Measurements from ENCODE around the gene CRYBB1. TPM values are rescaled to one million over a fixed set of nuclear protein-coding genes. Genes with fewer than 3 reads are reported as not detected.

The CRYBB1 gene
- under 1 TPM in 3 of 8 experiments, not detected in 5; 0.38 to 0.86 (median 0.60) TPM for total RNA-seq

- H3K4me1 ChIP-seq (replicated peaks in 1 of 2), result peaks cover 9 to 16% of the 10 kb centered on the region in 2 donors
- in situ Hi-C loops (cut with MboI; ENCODE audit: low pct_unique_long_range_greater_than_20kb in 2 of 9, low sequenced_read_pairs in 9 of 9, unreplicated experiment in 9 of 9), result loop anchor here in 1 of 9 experiments (25.0 kb wide), 1 partner anchor 230 kb away; no protein-coding TSS in a partner anchor
- WGBS, 10 experiments, result 22 to 100% (median 59%) methylated on average over 1 to 6 of the region's 7 CpGs
- no peak within 1 kb of the TSS for H3K4me3 ChIP-seq
- no peak within 1 kb of the TSS for H3K27ac ChIP-seq
- ATAC-seq (replicated peaks in 6 of 8), result peak in 3 of 8 experiments; percentile 67 to 88 (median 88)
These were observed at the start of gene CRYBB1 for GRCh38 chr22:26617271-26618199. Gene CRYBB1, minus strand, starts transcription at chr22:26618027. Its CDS starts 1,708 bp downstream, at chr22:26616319.

GRCh38 chr22:26667140-26667539 is 49.3 kb upstream of the CRYBB1 start:
- Histone ChIP-seq H3K27ac (no peak overlapping the region), H3K4me3 (no peak overlapping the region), H3K4me1 (replicated peaks in 1 of 2) (peaks cover 8 to 15% of the 10 kb centered on the region in 2 donors)
- in situ Hi-C loops (cut with MboI; ENCODE audit: low pct_unique_long_range_greater_than_20kb in 2 of 9, low sequenced_read_pairs in 9 of 9, unreplicated experiment in 9 of 9), result no loop called here
- 40 to 95% (median 77%) methylated on average over 1 to 7 of the region's 13 CpGs; no CpG with 5 or more reads in 5 of the 10 experiments for WGBS, 10 experiments
- ATAC-seq (replicated peaks in 6 of 8), result no peak

GRCh38 chr22:26665813-26666231 is 48.0 kb upstream of the CRYBB1 start:
- Histone ChIP-seq H3K27ac (no peak overlapping the region), H3K4me3 (no peak overlapping the region), H3K4me1 (replicated peaks in 1 of 2) (peaks cover 8% of the 10 kb centered on the region in 2 donors)
- ATAC-seq (replicated peaks in 6 of 8), result no peak
- in situ Hi-C loops (cut with MboI; ENCODE audit: low pct_unique_long_range_greater_than_20kb in 2 of 9, low sequenced_read_pairs in 9 of 9, unreplicated experiment in 9 of 9), result no loop called here
- WGBS, 10 experiments, result 0 to 67% (median 0%) methylated on average over 1 to 4 of the region's 4 CpGs; no CpG with 5 or more reads in 5 of the 10 experiments

GRCh38 chr22:26663374-26663923 is 45.6 kb upstream of the CRYBB1 start:
- in situ Hi-C loops (cut with MboI; ENCODE audit: low pct_unique_long_range_greater_than_20kb in 2 of 9, low sequenced_read_pairs in 9 of 9, unreplicated experiment in 9 of 9), result no loop called here
- H3K27ac ChIP-seq, result no peak overlapping the region
- ATAC-seq (replicated peaks in 6 of 8), result no peak
- WGBS, 10 experiments, result 43 to 100% (median 66%) methylated on average over 1 to 8 of the region's 9 CpGs; no CpG with 5 or more reads in 1 of the 10 experiments
- H3K4me1 ChIP-seq (replicated peaks in 1 of 2), result peaks cover 23 to 24% of the 10 kb centered on the region in 2 donors
- H3K4me3 ChIP-seq, result no peak overlapping the region

GRCh38 chr22:26662160-26662559 is 44.3 kb upstream of the CRYBB1 start:
- WGBS, 10 experiments, result 83 to 100% (median 100%) methylated on average over 1 to 2 of the region's 2 CpGs; no CpG with 5 or more reads in 5 of the 10 experiments
- Histone ChIP-seq H3K4me1 (replicated peaks in 1 of 2) (peaks cover 23 to 24% of the 10 kb centered on the region in 2 donors), H3K4me3 (no peak overlapping the region), H3K27ac (no peak overlapping the region)
- ATAC-seq (replicated peaks in 6 of 8), result no peak
- in situ Hi-C loops (cut with MboI; ENCODE audit: low pct_unique_long_range_greater_than_20kb in 2 of 9, low sequenced_read_pairs in 9 of 9, unreplicated experiment in 9 of 9), result no loop called here

- ATAC-seq (replicated peaks in 6 of 8), result peak in 5 of 8 experiments; percentile 22 to 44 (median 33)
- peak overlapping the region; percentile 62 to 63 for H3K27ac ChIP-seq
- WGBS, 10 experiments, result 0 to 100% (median 12%) methylated on average over 1 to 3 of the region's 7 CpGs; no CpG with 5 or more reads in 5 of the 10 experiments
- in situ Hi-C loops (cut with MboI; ENCODE audit: low pct_unique_long_range_greater_than_20kb in 2 of 9, low sequenced_read_pairs in 9 of 9, unreplicated experiment in 9 of 9), result no loop called here
- peaks cover 23 to 29% of the 10 kb centered on the region in 2 donors for H3K4me1 ChIP-seq (replicated peaks in 1 of 2)
- H3K4me3 ChIP-seq, result peak overlapping the region in 3 of 5 donors; percentile 7 to 11 (median 8)
These were observed 43.2 kb upstream of the CRYBB1 start for GRCh38 chr22:26660961-26661578.

GRCh38 chr22:26660356-26660755 is 42.5 kb upstream of the CRYBB1 start:
- peak overlapping the region; percentile 62 to 63 for H3K27ac ChIP-seq
- 20 to 100% (median 62%) methylated on average over 1 to 6 of the region's 6 CpGs; no CpG with 5 or more reads in 1 of the 10 experiments for WGBS, 10 experiments
- H3K4me3 ChIP-seq, result peak overlapping the region in 3 of 5 donors; percentile 7 to 11 (median 8)
- H3K4me1 ChIP-seq (replicated peaks in 1 of 2), result peaks cover 22 to 29% of the 10 kb centered on the region in 2 donors
- ATAC-seq (replicated peaks in 6 of 8), result no peak
- in situ Hi-C loops (cut with MboI; ENCODE audit: low pct_unique_long_range_greater_than_20kb in 2 of 9, low sequenced_read_pairs in 9 of 9, unreplicated experiment in 9 of 9), result no loop called here

- in situ Hi-C loops (cut with MboI; ENCODE audit: low pct_unique_long_range_greater_than_20kb in 2 of 9, low sequenced_read_pairs in 9 of 9, unreplicated experiment in 9 of 9), result no loop called here
- Histone ChIP-seq H3K4me1 (replicated peaks in 1 of 2) (peaks cover 19 to 29% of the 10 kb centered on the region in 2 donors), H3K4me3 (peak overlapping the region; percentile 59 to 95 (median 65)), H3K27ac (peak overlapping the region; percentile 83 to 95)
- peak; percentile 73 to 93 (median 77) for ATAC-seq (replicated peaks in 6 of 8)
- WGBS, 10 experiments, result 0 to 57% (median 20%) methylated on average over 1 to 8 of the region's 27 CpGs; no CpG with 5 or more reads in 3 of the 10 experiments
These were observed 41.0 kb upstream of the CRYBB1 start for GRCh38 chr22:26658671-26659478.

- ATAC-seq (replicated peaks in 6 of 8), result no peak
- in situ Hi-C loops (cut with MboI; ENCODE audit: low pct_unique_long_range_greater_than_20kb in 2 of 9, low sequenced_read_pairs in 9 of 9, unreplicated experiment in 9 of 9), result no loop called here
- peak overlapping the region; percentile 83 to 95 for H3K27ac ChIP-seq
- H3K4me1 ChIP-seq (replicated peaks in 1 of 2), result peaks cover 19 to 29% of the 10 kb centered on the region in 2 donors
- 0 to 6% (median 0%) methylated on average over 1 to 3 of the region's 11 CpGs; no CpG with 5 or more reads in 7 of the 10 experiments for WGBS, 10 experiments
- H3K4me3 ChIP-seq, result peak overlapping the region; percentile 59 to 95 (median 65)
These were observed 40.3 kb upstream of the CRYBB1 start for GRCh38 chr22:26658161-26658560.

GRCh38 chr22:26656891-26657851 is 39.3 kb upstream of the CRYBB1 start, which contains the start of gene MIAT:
Gene MIAT, plus strand, starts transcription at chr22:26657588.
- Histone ChIP-seq H3K27ac (peak within 1 kb of the TSS; percentile 83 to 95), H3K4me3 (peak within 1 kb of the TSS; percentile 59 to 95 (median 65)), H3K4me1 (replicated peaks in 1 of 2) (peaks cover 19 to 29% of the 10 kb centered on the region in 2 donors)
- peak; percentile 58 to 72 (median 66) for ATAC-seq (replicated peaks in 6 of 8)
- in situ Hi-C loops (cut with MboI; ENCODE audit: low pct_unique_long_range_greater_than_20kb in 2 of 9, low sequenced_read_pairs in 9 of 9, unreplicated experiment in 9 of 9), result no loop called here
- 0 to 20% (median 4%) methylated on average over 1 to 11 of the region's 62 CpGs; no CpG with 5 or more reads in 5 of the 10 experiments for WGBS, 10 experiments

- 25 to 89% (median 68%) methylated on average over 1 to 7 of the region's 10 CpGs; no CpG with 5 or more reads in 2 of the 10 experiments for WGBS, 10 experiments
These were observed 34.0 kb upstream of the CRYBB1 start for GRCh38 chr22:26651815-26652214.

More at GRCh38 chr22:26651815-26652214, 34.0 kb upstream of the CRYBB1 start:
- Histone ChIP-seq H3K4me3 (no peak overlapping the region), H3K27ac (no peak overlapping the region), H3K4me1 (replicated peaks in 1 of 2) (peaks cover 25 to 32% of the 10 kb centered on the region in 2 donors)
- in situ Hi-C loops (cut with MboI; ENCODE audit: low pct_unique_long_range_greater_than_20kb in 2 of 9, low sequenced_read_pairs in 9 of 9, unreplicated experiment in 9 of 9), result no loop called here
- ATAC-seq (replicated peaks in 6 of 8), result no peak
